GM12878 (cell line): ENCODE results near the gene TSPEAR. TPM values are rescaled to one million over a fixed set of nuclear protein-coding genes. Genes with fewer than 3 reads are reported as not detected.

ENCODE experiments used
- ATAC-seq: fragments of 200-7000 bp; cut with Tn5 transposase; 3 replicates; pipeline ENCODE4 v1.9.1; 2020; ENCODE audit warnings: mild to moderate bottlenecking, moderate library complexity
- BruUV-seq: library from RNA; stranded (reverse); fragments of 400-500 nt; replicated peaks from 2 replicates; lab custom pipeline; 2021; lab: Mats Ljungman, UMichigan
- CTCF ChIA-PET: fragments of 300-600 bp; sonication (Branson Sonifier 250); formaldehyde crosslinking; extraction: SDS; loops from one replicate; lab custom pipeline; 2021; ENCODE audit warnings: inconsistent platforms; lab: Yijun Ruan, JAX
- POLR2A ChIA-PET: fragments of 350-600 bp; formaldehyde crosslinking; extraction: SDS; loops from one replicate; lab custom pipeline; 2021; ENCODE audit warnings: inconsistent platforms; lab: Charles Lee
- RAD21 ChIA-PET: fragments of 300-600 bp; sonication (Branson Sonifier 250); formaldehyde crosslinking; loops from one replicate; lab custom pipeline; 2023; ENCODE audit warnings: antibody characterized with exemption; ENCODE audit not compliant: unreplicated experiment; lab: Charles Lee
- SMC1A ChIA-PET: fragments of 300-600 bp; sonication (Branson Sonifier 250); formaldehyde crosslinking; loops from one replicate; lab custom pipeline; 2023; ENCODE audit not compliant: unreplicated experiment, uncharacterized antibody; lab: Charles Lee
- DNase-seq: peaks from one replicate; pipeline ENCODE4 v3.0.0-alpha.2; 2011; ENCODE audit warnings: low read depth, low spot score
- FAIRE-seq: peaks from 3 replicates; lab custom pipeline; 2011; peaks lifted over from hg19 to GRCh38; lab: Jason Lieb, UNC
- H2AFZ ChIP-seq: 2 replicates; pipeline ENCODE4 v1.6.0; 2011; ENCODE audit warnings: low read depth, low read length, control low read depth; ENCODE audit not compliant: control insufficient read depth
- H3K27ac ChIP-seq: 2 replicates; pipeline ENCODE4 v1.5.1; 2011; ENCODE audit warnings: control low read depth; ENCODE audit not compliant: control insufficient read depth, insufficient read depth
- H3K27me3 ChIP-seq, 2 experiments: replicated peaks in 1 of 2; 2 replicates each; pipeline versions ENCODE4 v1.6.0 to v1.6.1; 2011; ENCODE audit warnings: low read length in 1 of 2; ENCODE audit not compliant: control insufficient read depth in 2 of 2, insufficient read depth in 2 of 2
- H3K36me3 ChIP-seq, 2 experiments: 2 replicates each; pipeline ENCODE4 v1.5.1; 2011; ENCODE audit warnings: low read length in 1 of 2; ENCODE audit not compliant: control insufficient read depth in 2 of 2, insufficient read depth in 2 of 2
- H3K4me1 ChIP-seq: 2 replicates; pipeline ENCODE4 v1.6.1; 2011; ENCODE audit warnings: mild to moderate bottlenecking, low read length, moderate library complexity, mixed read lengths; ENCODE audit not compliant: control insufficient read depth, insufficient read depth
- H3K4me2 ChIP-seq: 2 replicates; pipeline ENCODE4 v1.6.0; 2011; ENCODE audit warnings: control low read depth; ENCODE audit not compliant: control insufficient read depth, insufficient read depth
- H3K4me3 ChIP-seq: fragments of 200-600 bp; sonication (generic); 2 replicates; pipeline ENCODE4 v1.5.1; 2016
- H3K79me2 ChIP-seq: 2 replicates; pipeline ENCODE4 v1.6.0; 2011; ENCODE audit warnings: low read length; ENCODE audit not compliant: control insufficient read depth, insufficient read depth
- H3K9ac ChIP-seq: 2 replicates; pipeline ENCODE4 v1.8.0; 2011; ENCODE audit warnings: low read length, control low read depth, mixed read lengths; ENCODE audit not compliant: control insufficient read depth, insufficient read depth
- H3K9me3 ChIP-seq: replicated peaks from 3 replicates; pipeline ENCODE4 v1.5.1; 2011; ENCODE audit warnings: mild to moderate bottlenecking, low read length; ENCODE audit not compliant: control insufficient read depth, insufficient read depth
- H4K20me1 ChIP-seq: 2 replicates; pipeline ENCODE4 v1.6.0; 2011; ENCODE audit not compliant: control insufficient read depth, insufficient read depth
- CREM ChIP-seq: IDR thresholded peaks from 2 replicates; pipeline ENCODE4 v1.6.1; 2014; ENCODE audit warnings: antibody characterized with exemption, low read depth
- IRF4 ChIP-seq: IDR thresholded peaks from 2 replicates; pipeline ENCODE4 v1.6.1; 2011; ENCODE audit warnings: low read depth, low read length
- KLF5 ChIP-seq: fragments of 450-650 bp; IDR thresholded peaks from 2 replicates; pipeline ENCODE4 v1.6.1; 2014; ENCODE audit warnings: mild to moderate bottlenecking; ENCODE audit not compliant: partially characterized antibody
- NFIC ChIP-seq: IDR thresholded peaks from 2 replicates; pipeline ENCODE4 v1.6.1; 2012; ENCODE audit warnings: low read depth, mild to moderate bottlenecking, inconsistent platforms, low read length, moderate library complexity
- PML ChIP-seq: IDR thresholded peaks from 2 replicates; pipeline ENCODE4 v1.6.1; 2012; ENCODE audit warnings: low read length, inconsistent platforms
- RCOR1 ChIP-seq: conservative IDR thresholded peaks from 2 replicates; pipeline ENCODE4 v1.6.1; 2012; ENCODE audit warnings: low read depth, low read length, improper control_type of control experiment
- RUNX3 ChIP-seq: IDR thresholded peaks from 2 replicates; pipeline ENCODE4 v1.6.1; 2012; ENCODE audit warnings: low read length, inconsistent platforms
- TCF3 ChIP-seq: IDR thresholded peaks from 2 replicates; pipeline ENCODE4 v1.6.1; 2012; ENCODE audit warnings: low read depth, mild to moderate bottlenecking, low read length, borderline replicate concordance; ENCODE audit not compliant: insufficient read depth
- ZZZ3 ChIP-seq: IDR thresholded peaks from 2 replicates; pipeline ENCODE4 v1.6.1; 2011; ENCODE audit warnings: low read depth; ENCODE audit not compliant: control insufficient read depth, insufficient read length
- WGBS: methylation state at CpG from one replicate; pipeline ENCODE4 v1.1.6; 2016; ENCODE audit warnings: low lambda C conversion rate; ENCODE audit not compliant: insufficient replicate concordance, insufficient coverage; ENCODE audit errors: missing lambda C conversion rate; 5-methylcytosine and 5-hydroxymethylcytosine counted together
- in situ Hi-C: fragments of 300-500 bp; cut with MboI; formaldehyde crosslinking; loops from 9 replicates; pipeline ENCODE4 v1.14.3; 2018; ENCODE audit warnings: mixed read lengths
- intact Hi-C: fragments of 100-400 bp; cut with micrococcal nuclease; formaldehyde crosslinking; loops from one replicate; pipeline ENCODE4 v1.14.2; 2022; ENCODE audit not compliant: unreplicated experiment
- polyA plus RNA-seq, 11 experiments: library from polyadenylated mRNA; depleted of rRNA in 4 of 11; unstranded in 6 of 11; stranded (reverse) in 5 of 11; fragments of >200 nt; fragmentation: Nextera tagmentation in 4 of 11; fragmentation: Illumina TruSeq in 1 of 11; extraction: Ambion mirVana in 4 of 11; extraction: Trizol in 1 of 11; gene quantifications; 1 replicate in 1 of 11; 2 replicates in 10 of 11; pipeline versions ENCODE4 v1.2.1 to v1.2.3, GENCODE V29; 2011 to 2016; ENCODE audit warnings: inconsistent platforms in 2 of 11, missing spikeins in 2 of 11, low read depth in 1 of 11
- total RNA-seq, 4 experiments: library from RNA; depleted of rRNA in 3 of 4; stranded (reverse); fragments of >200 nt in 3 of 4; fragmentation: Illumina TruSeq in 1 of 4; extraction: Trizol in 1 of 4; gene quantifications; 2 replicates each; pipeline versions ENCODE4 v1.2.1 to v1.2.3, GENCODE V29; 2013 to 2021

The TSPEAR gene
- total and polyA plus RNA-seq, 10 of the 15 experiments (the other 5 are each of a cell fraction or from before 2014, with no cell fraction given) = not detected

- TF ChIP-seq NFIC = no peak
- TF ChIP-seq IRF4 = no peak
- no peak for TF ChIP-seq RCOR1
- no peak for TF ChIP-seq ZZZ3
These were observed 3.5 kb upstream of the TSPEAR start (continued) for GRCh38 chr21:44714905-44715304.

GRCh38 chr21:44713846-44714245 lies 2.5 kb upstream of the TSPEAR start:
- no peaks in the 10 kb centered on the region for H3K36me3 ChIP-seq
- no peak overlapping the region for H3K9ac ChIP-seq
- H3K27ac ChIP-seq = no peak overlapping the region
- ChIA-PET POLR2A (no interaction called here), SMC1A (no interaction called here), RAD21 (no interaction called here), CTCF (no interaction called here)
- H3K4me1 ChIP-seq = no peaks in the 10 kb centered on the region
- FAIRE-seq (no peak), DNase-seq (no peak), ATAC-seq (no peak)
- WGBS = 49% methylated on average over 10 of the region's 10 CpGs
- no peak overlapping the region for H3K4me2 ChIP-seq
- no peaks in the 10 kb centered on the region for H3K79me2 ChIP-seq
- peaks cover 9 to 18% of the 10 kb centered on the region in 2 experiments; a peak in 3 of 4 replicates for H3K27me3 ChIP-seq
- H3K9me3 ChIP-seq = no peaks in the 10 kb centered on the region; the same call in 2 of the 3 replicates
- H3K4me3 ChIP-seq = no peak overlapping the region
- H4K20me1 ChIP-seq = no peaks in the 10 kb centered on the region
- no peak overlapping the region for H2AFZ ChIP-seq
- in situ Hi-C loops = no loop called here
- TF ChIP-seq RUNX3 (no peak), CREM (no peak), PML (no peak), TCF3 (no peak), KLF5 (no peak)
- intact Hi-C loops = no loop called here
- BruUV-seq = no TSS peak
